Activated naive CD4-positive, alpha-beta T cell treated with anti-CD3 and anti-CD28 coated beads for 36 hours (primary cell): ENCODE data around the gene SFRP5. TPM values are rescaled to one million over a fixed set of nuclear protein-coding genes. Genes with fewer than 3 reads are reported as not detected.
A peak's percentile ranks its signal among the peaks of the same experiment; 100 is the strongest.

Experiments
- CTCF ChIA-PET: fragments of 350-600 bp; sonication (Branson Sonifier 250); formaldehyde crosslinking; loops from one replicate; lab custom pipeline; 2021; ENCODE audit warnings: antibody characterized with exemption; lab: Charles Lee
- DNase-seq: peaks from one replicate; pipeline ENCODE4 v3.0.0-alpha.2; 2020
- H3K27ac Mint-ChIP-seq: one replicate; pipeline ENCODE4 v1.8.0; 2021; ENCODE audit warnings: mild to moderate bottlenecking, mixed read lengths
- H3K27me3 Mint-ChIP-seq: one replicate; pipeline ENCODE4 v1.8.0; 2021; ENCODE audit warnings: low read depth, mixed read lengths
- H3K36me3 Mint-ChIP-seq: one replicate; pipeline ENCODE4 v1.8.0; 2021; ENCODE audit warnings: low read depth, mixed read lengths
- H3K4me1 Mint-ChIP-seq: one replicate; pipeline ENCODE4 v1.8.0; 2021; ENCODE audit warnings: low read depth, mixed read lengths
- H3K4me3 Mint-ChIP-seq: one replicate; pipeline ENCODE4 v1.8.0; 2021; ENCODE audit warnings: mild to moderate bottlenecking, moderate library complexity, mixed read lengths
- H3K9me3 Mint-ChIP-seq: one replicate; pipeline ENCODE4 v1.8.0; 2021; ENCODE audit warnings: mixed read lengths
- intact Hi-C: fragments of 100-400 bp; cut with micrococcal nuclease; formaldehyde crosslinking; loops from one replicate; pipeline ENCODE4 v1.15.1; 2023
- total RNA-seq, 2 experiments: library from RNA; stranded (reverse); gene quantifications; one replicate each; pipeline ENCODE4 v1.2.3, GENCODE V29; 2021

The SFRP5 gene
- total RNA-seq, 2 experiments from 2014 or later = not detected

- H3K27me3 Mint-ChIP-seq = no peaks in the 10 kb centered on the region
- no peaks in the 10 kb centered on the region for H3K36me3 Mint-ChIP-seq
- H3K4me3 Mint-ChIP-seq = no peak overlapping the region
- H3K9me3 Mint-ChIP-seq = no peaks in the 10 kb centered on the region
- intact Hi-C loops = loop anchor here (10.0 kb wide), 1 partner anchor 78 kb away; no protein-coding TSS in a partner anchor
- no peak for DNase-seq
- CTCF ChIA-PET = interaction anchor here (1.1 to 2.7 kb wide), 2 partner anchors 77 to 86 kb away, joined by 3 to 14 read pairs; no protein-coding TSS in a partner anchor
- peaks cover 26% of the 10 kb centered on the region for H3K4me1 Mint-ChIP-seq
- no peak overlapping the region for H3K27ac Mint-ChIP-seq
Measured at GRCh38 chr10:97782455-97783228, 10.8 kb upstream of the SFRP5 start.

GRCh38 chr10:97781618-97782331 is 10.0 kb upstream of the SFRP5 start:
- CTCF ChIA-PET = interaction anchor here (0.7 to 2.7 kb wide), 7 partner anchors 10 to 260 kb away, joined by 3 to 14 read pairs (median 4); no protein-coding TSS in a partner anchor

GRCh38 chr10:97780841-97781617 is 9.2 kb upstream of the SFRP5 start:
- Mint-ChIP-seq H3K27ac (no peak overlapping the region), H3K36me3 (no peaks in the 10 kb centered on the region), H3K9me3 (no peaks in the 10 kb centered on the region), H3K27me3 (no peaks in the 10 kb centered on the region), H3K4me1 (peaks cover 26% of the 10 kb centered on the region), H3K4me3 (no peak overlapping the region)
- CTCF ChIA-PET = interaction anchor here (0.7 to 2.7 kb wide), 9 partner anchors 9 to 261 kb away, joined by 3 to 14 read pairs (median 4); no protein-coding TSS in a partner anchor
- intact Hi-C loops = loop anchor here (10.0 kb wide), 1 partner anchor 76 kb away; no protein-coding TSS in a partner anchor
- DNase-seq = no peak

More at GRCh38 chr10:97781618-97782331, 10.0 kb upstream of the SFRP5 start:
- intact Hi-C loops = loop anchor here (10.0 kb wide), 1 partner anchor 77 kb away; no protein-coding TSS in a partner anchor
- no peaks in the 10 kb centered on the region for H3K27me3 Mint-ChIP-seq
- H3K4me3 Mint-ChIP-seq = no peak overlapping the region
- H3K27ac Mint-ChIP-seq = peak overlapping the region; percentile 37
- no peaks in the 10 kb centered on the region for H3K9me3 Mint-ChIP-seq
- peaks cover 26% of the 10 kb centered on the region for H3K4me1 Mint-ChIP-seq
- H3K36me3 Mint-ChIP-seq = no peaks in the 10 kb centered on the region
- DNase-seq = peak; percentile 13

- Mint-ChIP-seq H3K36me3 (no peaks in the 10 kb centered on the region), H3K4me3 (no peak overlapping the region), H3K4me1 (peaks cover 26% of the 10 kb centered on the region), H3K27me3 (no peaks in the 10 kb centered on the region), H3K27ac (no peak overlapping the region), H3K9me3 (no peaks in the 10 kb centered on the region)
- CTCF ChIA-PET = interaction anchor here (1.1 to 2.7 kb wide), 5 partner anchors 10 to 266 kb away, joined by 3 to 14 read pairs (median 7); no protein-coding TSS in a partner anchor
- intact Hi-C loops = loop anchor here (10.0 kb wide), 1 partner anchor 75 kb away; no protein-coding TSS in a partner anchor
- DNase-seq = no peak
Measured at GRCh38 chr10:97779975-97780374, 8.2 kb upstream of the SFRP5 start.

- Mint-ChIP-seq H3K27ac (no peak overlapping the region), H3K27me3 (no peaks in the 10 kb centered on the region), H3K4me3 (no peak overlapping the region), H3K36me3 (no peaks in the 10 kb centered on the region), H3K4me1 (peaks cover 26% of the 10 kb centered on the region), H3K9me3 (no peaks in the 10 kb centered on the region)
- intact Hi-C loops = no loop called here
- no peak for DNase-seq
- CTCF ChIA-PET = interaction anchor here (0.9 to 1.5 kb wide), 4 partner anchors 19 to 266 kb away, joined by 3 to 7 read pairs (median 4); no protein-coding TSS in a partner anchor
Measured at GRCh38 chr10:97779492-97779891, 7.7 kb upstream of the SFRP5 start.

- intact Hi-C loops = no loop called here
Measured at GRCh38 chr10:97778452-97779302, 6.9 kb upstream of the SFRP5 start.

GRCh38 chr10:97777143-97777542 is 5.3 kb upstream of the SFRP5 start:
- H3K27ac Mint-ChIP-seq = no peak overlapping the region
- CTCF ChIA-PET = interaction anchor here (1.1 kb wide), 1 partner anchor 15 kb away, joined by 4 read pairs; no protein-coding TSS in a partner anchor
- no peak overlapping the region for H3K4me3 Mint-ChIP-seq
- intact Hi-C loops = no loop called here
- H3K27me3 Mint-ChIP-seq = peaks cover 8% of the 10 kb centered on the region
- peaks cover 19% of the 10 kb centered on the region for H3K4me1 Mint-ChIP-seq
- no peak for DNase-seq
- no peaks in the 10 kb centered on the region for H3K9me3 Mint-ChIP-seq
- no peaks in the 10 kb centered on the region for H3K36me3 Mint-ChIP-seq

More at GRCh38 chr10:97778452-97779302, 6.9 kb upstream of the SFRP5 start:
- H3K4me1 Mint-ChIP-seq = peaks cover 26% of the 10 kb centered on the region
- no peaks in the 10 kb centered on the region for H3K36me3 Mint-ChIP-seq
- CTCF ChIA-PET = interaction anchor here (0.8 to 1.5 kb wide), 5 partner anchors 13 to 267 kb away, joined by 3 to 4 read pairs (median 3); no protein-coding TSS in a partner anchor
- H3K27me3 Mint-ChIP-seq = no peaks in the 10 kb centered on the region
- no peak overlapping the region for H3K27ac Mint-ChIP-seq
- H3K4me3 Mint-ChIP-seq = no peak overlapping the region
- DNase-seq = no peak
- H3K9me3 Mint-ChIP-seq = no peaks in the 10 kb centered on the region

GRCh38 chr10:97774811-97775294 is 3.1 kb upstream of the SFRP5 start:
- intact Hi-C loops = no loop called here
- Mint-ChIP-seq H3K9me3 (no peaks in the 10 kb centered on the region), H3K27me3 (peaks cover 26% of the 10 kb centered on the region), H3K4me3 (no peak overlapping the region), H3K36me3 (no peaks in the 10 kb centered on the region), H3K4me1 (peaks cover 13% of the 10 kb centered on the region), H3K27ac (no peak overlapping the region)
- CTCF ChIA-PET = interaction anchor here (0.7 to 1.8 kb wide), 3 partner anchors 8 to 96 kb away, joined by 3 to 4 read pairs (median 3); no protein-coding TSS in a partner anchor
- DNase-seq = no peak

- intact Hi-C loops = no loop called here
- CTCF ChIA-PET = interaction anchor here (0.6 to 1.5 kb wide), 3 partner anchors 19 to 142 kb away, joined by 4 to 6 read pairs (median 4); no protein-coding TSS in a partner anchor
- no peak for DNase-seq
- Mint-ChIP-seq H3K9me3 (no peaks in the 10 kb centered on the region), H3K36me3 (no peaks in the 10 kb centered on the region), H3K4me3 (no peak overlapping the region), H3K27me3 (peaks cover 33% of the 10 kb centered on the region), H3K4me1 (peaks cover 13% of the 10 kb centered on the region), H3K27ac (no peak overlapping the region)
Measured at GRCh38 chr10:97773096-97773495, 1.3 kb upstream of the SFRP5 start.

GRCh38 chr10:97771055-97771891 is 526 bp downstream of the SFRP5 start:
- CTCF ChIA-PET = interaction anchor here (0.7 to 0.9 kb wide), 2 partner anchors 11 to 21 kb away, joined by 3 read pairs; no protein-coding TSS in a partner anchor
- peaks cover 13% of the 10 kb centered on the region for H3K4me1 Mint-ChIP-seq

More at GRCh38 chr10:97771055-97771891, 526 bp downstream of the SFRP5 start:
- no peaks in the 10 kb centered on the region for H3K9me3 Mint-ChIP-seq
- no peaks in the 10 kb centered on the region for H3K36me3 Mint-ChIP-seq
- H3K27me3 Mint-ChIP-seq = peaks cover 33% of the 10 kb centered on the region
- DNase-seq = no peak
- H3K27ac Mint-ChIP-seq = no peak overlapping the region
- H3K4me3 Mint-ChIP-seq = peak overlapping the region; percentile 57
- intact Hi-C loops = no loop called here
